H9 (cell line): Measurements from ENCODE around the gene PLCB1. TPM values are rescaled to one million over a fixed set of nuclear protein-coding genes. Genes with fewer than 3 reads are reported as not detected.

ENCODE experiments used
- DNase-seq: peaks from one replicate; pipeline ENCODE4 v3.0.0-alpha.2; 2017
- H2AFZ ChIP-seq: one replicate; pipeline ENCODE4 v1.6.1; 2013; ENCODE audit warnings: mild to moderate bottlenecking, low read length, control low read depth, moderate library complexity
- H2AK5ac ChIP-seq: 2 replicates; pipeline ENCODE4 v1.6.1; 2013; ENCODE audit warnings: low read length, control low read depth, mixed read lengths; ENCODE audit not compliant: insufficient read length
- H2BK120ac ChIP-seq: one replicate; pipeline ENCODE4 v1.6.1; 2013; ENCODE audit warnings: low read depth, mild to moderate bottlenecking, low read length, control low read depth, inconsistent platforms; ENCODE audit not compliant: poor library complexity, severe bottlenecking
- H2BK12ac ChIP-seq: 2 replicates; pipeline ENCODE4 v1.6.1; 2013; ENCODE audit warnings: low read length, control low read depth, mixed read lengths, low read depth; ENCODE audit not compliant: insufficient read length
- H2BK15ac ChIP-seq: 2 replicates; pipeline ENCODE4 v1.6.1; 2013; ENCODE audit warnings: low read depth, low read length, control low read depth
- H2BK20ac ChIP-seq: one replicate; pipeline ENCODE4 v1.6.1; 2013; ENCODE audit warnings: low read depth, mild to moderate bottlenecking, low read length, control low read depth, inconsistent platforms; ENCODE audit not compliant: poor library complexity, severe bottlenecking
- H2BK5ac ChIP-seq: 2 replicates; pipeline ENCODE4 v1.6.1; 2013; ENCODE audit warnings: low read length, control low read depth, mixed read lengths; ENCODE audit not compliant: insufficient read length
- H3K14ac ChIP-seq: 2 replicates; pipeline ENCODE4 v1.6.1; 2013; ENCODE audit warnings: low read length, control low read depth; ENCODE audit not compliant: insufficient read depth
- H3K18ac ChIP-seq: 2 replicates; pipeline ENCODE4 v1.6.1; 2013; ENCODE audit warnings: low read depth, mild to moderate bottlenecking, mixed read lengths, low read length, control low read depth; ENCODE audit not compliant: insufficient read length
- H3K23ac ChIP-seq: 2 replicates; pipeline ENCODE4 v1.6.1; 2013; ENCODE audit warnings: low read length, control low read depth, mixed read lengths, low read depth; ENCODE audit not compliant: insufficient read length
- H3K23me2 ChIP-seq: 2 replicates; pipeline ENCODE4 v1.6.1; 2013; ENCODE audit warnings: low read depth, mild to moderate bottlenecking, mixed read lengths, low read length, control low read depth; ENCODE audit not compliant: insufficient read length, poor library complexity, severe bottlenecking
- H3K27ac ChIP-seq: 2 replicates; pipeline ENCODE4 v1.5.1; 2013; ENCODE audit warnings: low read length, control low read depth, mixed read lengths, low read depth; ENCODE audit not compliant: insufficient read length
- H3K27me3 ChIP-seq: 2 replicates; pipeline ENCODE4 v1.6.1; 2013; ENCODE audit warnings: low read length, control low read depth, inconsistent platforms; ENCODE audit not compliant: insufficient read depth
- H3K4ac ChIP-seq: 2 replicates; pipeline ENCODE4 v1.6.1; 2013; ENCODE audit warnings: low read depth, mild to moderate bottlenecking, control low read depth, inconsistent platforms, low read length, moderate library complexity
- H3K4me1 ChIP-seq: 2 replicates; pipeline ENCODE4 v1.6.1; 2013; ENCODE audit warnings: low read length, control low read depth, inconsistent platforms; ENCODE audit not compliant: insufficient read depth
- H3K4me2 ChIP-seq: 2 replicates; pipeline ENCODE4 v1.6.1; 2013; ENCODE audit warnings: low read length, control low read depth, mixed read lengths; ENCODE audit not compliant: insufficient read length, insufficient read depth
- H3K56ac ChIP-seq: 2 replicates; pipeline ENCODE4 v1.6.1; 2013; ENCODE audit warnings: low read depth, mild to moderate bottlenecking, mixed read lengths, low read length, control low read depth; ENCODE audit not compliant: insufficient read length
- H3K79me1 ChIP-seq: 2 replicates; pipeline ENCODE4 v1.6.1; 2013; ENCODE audit warnings: low read depth, mild to moderate bottlenecking, moderate library complexity, low read length, control low read depth, inconsistent platforms; ENCODE audit not compliant: insufficient read depth, poor library complexity, severe bottlenecking
- H3K79me2 ChIP-seq: 2 replicates; pipeline ENCODE4 v1.6.1; 2013; ENCODE audit warnings: low read length, control low read depth, inconsistent platforms; ENCODE audit not compliant: insufficient read depth
- H3K9ac ChIP-seq: 2 replicates; pipeline ENCODE4 v1.6.1; 2013; ENCODE audit warnings: low read length, control low read depth, mixed read lengths; ENCODE audit not compliant: insufficient read length; ENCODE audit errors: extremely low read depth
- H3K9me3 ChIP-seq: one replicate; pipeline ENCODE4 v1.6.1; 2013; ENCODE audit warnings: low read depth, low read length, inconsistent platforms; ENCODE audit not compliant: control insufficient read depth
- H3T11ph ChIP-seq: one replicate; pipeline ENCODE4 v1.6.1; 2013; ENCODE audit warnings: mild to moderate bottlenecking, low read length, control low read depth, inconsistent platforms
- H4K20me1 ChIP-seq: one replicate; pipeline ENCODE4 v1.6.1; 2013; ENCODE audit not compliant: control insufficient read depth, insufficient read length, insufficient read depth
- H4K5ac ChIP-seq: 2 replicates; pipeline ENCODE4 v1.6.1; 2013; ENCODE audit warnings: low read depth, mild to moderate bottlenecking, mixed read lengths, low read length, control low read depth; ENCODE audit not compliant: insufficient read length
- H4K8ac ChIP-seq: replicated peaks from 2 replicates; pipeline ENCODE4 v1.6.1; 2013; ENCODE audit warnings: low read length, control low read depth, mixed read lengths, low read depth; ENCODE audit not compliant: insufficient read length
- H4K91ac ChIP-seq: 2 replicates; pipeline ENCODE4 v1.6.1; 2013; ENCODE audit warnings: low read depth, mild to moderate bottlenecking, moderate library complexity, mixed read lengths, low read length, control low read depth; ENCODE audit not compliant: insufficient read length
- H3K27ac Mint-ChIP-seq, 3 experiments: 2 replicates in 2 of 3; 3 replicates in 1 of 3; pipeline ENCODE4 v1.8.0; 2020 to 2021; ENCODE audit warnings: mixed read lengths in 3 of 3, mild to moderate bottlenecking in 1 of 3, moderate library complexity in 1 of 3
- H3K27me3 Mint-ChIP-seq: 2 replicates; pipeline ENCODE4 v1.8.0; 2021; ENCODE audit warnings: low read depth, mild to moderate bottlenecking, moderate library complexity, mixed read lengths
- H3K36me3 Mint-ChIP-seq, 3 experiments: 2 replicates in 2 of 3; 3 replicates in 1 of 3; pipeline ENCODE4 v1.8.0; 2020 to 2021; ENCODE audit warnings: low read depth in 3 of 3, mixed read lengths in 3 of 3; ENCODE audit not compliant: insufficient read depth in 1 of 3
- H3K4me1 Mint-ChIP-seq, 2 experiments: 2 replicates each; pipeline ENCODE4 v1.8.0; 2020; ENCODE audit warnings: mixed read lengths in 2 of 2
- H3K4me3 Mint-ChIP-seq, 2 experiments: 2 replicates in 1 of 2; 3 replicates in 1 of 2; pipeline ENCODE4 v1.8.0; 2020 to 2021; ENCODE audit warnings: mild to moderate bottlenecking in 2 of 2, mixed read lengths in 2 of 2, moderate library complexity in 1 of 2
- H3K9me3 Mint-ChIP-seq, 2 experiments: 2 replicates in 1 of 2; 3 replicates in 1 of 2; pipeline ENCODE4 v1.8.0; 2020; ENCODE audit warnings: mild to moderate bottlenecking in 2 of 2, mixed read lengths in 2 of 2, moderate library complexity in 1 of 2
- WGBS: extraction: QIAGEN DNeasy Blood & Tissue Kit; methylation state at CpG from one replicate; pipeline ENCODE4 v1.1.7; 2013; ENCODE audit warnings: missing lambda C conversion rate, low lambda C conversion rate, mixed read lengths; ENCODE audit not compliant: insufficient read length; ENCODE audit errors: extremely low coverage; 5-methylcytosine and 5-hydroxymethylcytosine counted together
- total RNA-seq: library from RNA; stranded (reverse); gene quantifications from 2 replicates; pipeline ENCODE4 v1.2.1, GENCODE V29; 2021
- TF ChIP-seq, protein P1 (sequence below): fragments of 200-600 bp; sonication (generic); conservative IDR thresholded peaks from 3 replicates; pipeline ENCODE4 v1.8.0; 2021; ENCODE audit warnings: antibody characterized with exemption, mild to moderate bottlenecking

Gene PLCB1
- total RNA-seq, 1 experiment from 2014 or later, result 11.5 TPM

DNA sequence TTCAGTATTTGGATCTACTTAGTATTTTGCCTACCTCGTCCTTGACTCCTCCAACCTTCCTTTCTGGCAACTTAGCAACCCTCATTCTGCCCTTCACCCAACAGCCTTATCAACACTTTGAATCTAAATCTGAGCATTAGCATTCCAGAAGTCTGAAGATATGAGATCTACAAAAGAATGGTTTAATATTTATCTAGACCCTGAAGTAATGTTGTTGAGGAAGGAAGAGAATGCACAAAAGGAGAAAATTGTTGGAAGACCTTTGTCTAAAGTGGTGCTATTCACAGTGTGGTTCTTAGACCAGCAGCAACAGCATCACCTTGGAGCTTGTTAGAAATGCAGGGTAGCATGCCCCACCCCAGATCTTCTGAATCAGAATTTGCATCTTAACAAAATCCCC, 738.6 kb downstream of the PLCB1 start:
- H4K20me1 ChIP-seq, result no peaks in the 10 kb centered on the region
- H3K27me3 ChIP-seq, result no peaks in the 10 kb centered on the region
- no peak overlapping the region for H2BK20ac ChIP-seq
- H2AFZ ChIP-seq, result no peak overlapping the region
- H2BK5ac ChIP-seq, result no peak overlapping the region
- H2BK15ac ChIP-seq, result no peak overlapping the region
- H3K27ac ChIP-seq, result no peak overlapping the region
- no peak overlapping the region for H2AK5ac ChIP-seq
- no peaks in the 10 kb centered on the region for H3K23me2 ChIP-seq
- no peak overlapping the region for H3K27ac Mint-ChIP-seq
- no peaks in the 10 kb centered on the region for H3K36me3 Mint-ChIP-seq
- no peak overlapping the region for H3K4ac ChIP-seq
- no peak for DNase-seq
- H3K18ac ChIP-seq, result no peak overlapping the region
- H2BK12ac ChIP-seq, result no peak overlapping the region
- TF ChIP-seq, protein P1, sequence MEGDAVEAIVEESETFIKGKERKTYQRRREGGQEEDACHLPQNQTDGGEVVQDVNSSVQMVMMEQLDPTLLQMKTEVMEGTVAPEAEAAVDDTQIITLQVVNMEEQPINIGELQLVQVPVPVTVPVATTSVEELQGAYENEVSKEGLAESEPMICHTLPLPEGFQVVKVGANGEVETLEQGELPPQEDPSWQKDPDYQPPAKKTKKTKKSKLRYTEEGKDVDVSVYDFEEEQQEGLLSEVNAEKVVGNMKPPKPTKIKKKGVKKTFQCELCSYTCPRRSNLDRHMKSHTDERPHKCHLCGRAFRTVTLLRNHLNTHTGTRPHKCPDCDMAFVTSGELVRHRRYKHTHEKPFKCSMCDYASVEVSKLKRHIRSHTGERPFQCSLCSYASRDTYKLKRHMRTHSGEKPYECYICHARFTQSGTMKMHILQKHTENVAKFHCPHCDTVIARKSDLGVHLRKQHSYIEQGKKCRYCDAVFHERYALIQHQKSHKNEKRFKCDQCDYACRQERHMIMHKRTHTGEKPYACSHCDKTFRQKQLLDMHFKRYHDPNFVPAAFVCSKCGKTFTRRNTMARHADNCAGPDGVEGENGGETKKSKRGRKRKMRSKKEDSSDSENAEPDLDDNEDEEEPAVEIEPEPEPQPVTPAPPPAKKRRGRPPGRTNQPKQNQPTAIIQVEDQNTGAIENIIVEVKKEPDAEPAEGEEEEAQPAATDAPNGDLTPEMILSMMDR, result no peak
- H3K9me3 ChIP-seq, result no peaks in the 10 kb centered on the region
- no peak overlapping the region for H3K4me2 ChIP-seq
- H3T11ph ChIP-seq, result no peak overlapping the region
- H3K56ac ChIP-seq, result no peak overlapping the region
- no peak overlapping the region for H4K5ac ChIP-seq
- no peak overlapping the region for H3K23ac ChIP-seq
- no peak overlapping the region for H2BK120ac ChIP-seq
- no peak overlapping the region for H3K14ac ChIP-seq
- no peaks in the 10 kb centered on the region for H3K79me2 ChIP-seq
- no CpG with 5 or more reads among the region's 1 CpG for WGBS
- no peaks in the 10 kb centered on the region for H3K27me3 Mint-ChIP-seq
- H3K4me1 Mint-ChIP-seq, result peaks cover 4 to 10% of the 10 kb centered on the region in 2 experiments
- H4K8ac ChIP-seq, result no peak overlapping the region
- no peak overlapping the region for H3K9ac ChIP-seq
- no peaks in the 10 kb centered on the region for H3K9me3 Mint-ChIP-seq
- H3K79me1 ChIP-seq, result no peaks in the 10 kb centered on the region
- H3K4me1 ChIP-seq, result no peaks in the 10 kb centered on the region
- H4K91ac ChIP-seq, result no peak overlapping the region
- no peak overlapping the region for H3K4me3 Mint-ChIP-seq
